ENCODE results near the gene PPP4R1.

DNA sequence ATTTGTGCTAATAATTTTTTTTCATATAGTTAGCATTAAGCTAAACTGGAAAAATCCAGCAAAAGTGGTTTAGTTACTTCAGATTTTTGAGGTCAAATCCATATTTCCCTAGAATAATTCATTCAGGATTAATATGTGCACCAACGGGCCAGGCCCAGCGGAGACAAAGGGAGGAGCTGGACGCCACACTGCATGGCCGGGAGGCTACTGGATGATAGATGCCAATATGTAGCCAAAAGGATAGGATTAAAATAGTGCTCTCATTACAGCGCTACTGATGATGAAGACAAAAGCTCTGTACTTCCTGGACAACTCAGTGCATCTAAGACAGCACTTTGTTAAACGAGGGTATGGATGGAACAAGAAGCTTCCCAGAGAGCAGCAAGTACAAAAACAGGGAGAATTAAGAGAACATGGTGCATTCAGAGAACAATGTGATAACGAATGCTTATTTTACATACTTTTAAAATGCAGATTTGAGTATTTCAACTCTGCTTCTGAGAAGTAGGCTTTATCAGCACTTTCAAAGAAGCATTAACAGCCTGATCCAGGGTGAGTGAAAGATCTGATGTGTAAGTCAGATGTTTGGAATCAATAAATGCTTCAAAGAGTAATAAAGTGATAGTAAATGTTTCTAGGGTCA, 39.8 kb downstream of the PPP4R1 start:
- TF ChIP-seq, protein P1, sequence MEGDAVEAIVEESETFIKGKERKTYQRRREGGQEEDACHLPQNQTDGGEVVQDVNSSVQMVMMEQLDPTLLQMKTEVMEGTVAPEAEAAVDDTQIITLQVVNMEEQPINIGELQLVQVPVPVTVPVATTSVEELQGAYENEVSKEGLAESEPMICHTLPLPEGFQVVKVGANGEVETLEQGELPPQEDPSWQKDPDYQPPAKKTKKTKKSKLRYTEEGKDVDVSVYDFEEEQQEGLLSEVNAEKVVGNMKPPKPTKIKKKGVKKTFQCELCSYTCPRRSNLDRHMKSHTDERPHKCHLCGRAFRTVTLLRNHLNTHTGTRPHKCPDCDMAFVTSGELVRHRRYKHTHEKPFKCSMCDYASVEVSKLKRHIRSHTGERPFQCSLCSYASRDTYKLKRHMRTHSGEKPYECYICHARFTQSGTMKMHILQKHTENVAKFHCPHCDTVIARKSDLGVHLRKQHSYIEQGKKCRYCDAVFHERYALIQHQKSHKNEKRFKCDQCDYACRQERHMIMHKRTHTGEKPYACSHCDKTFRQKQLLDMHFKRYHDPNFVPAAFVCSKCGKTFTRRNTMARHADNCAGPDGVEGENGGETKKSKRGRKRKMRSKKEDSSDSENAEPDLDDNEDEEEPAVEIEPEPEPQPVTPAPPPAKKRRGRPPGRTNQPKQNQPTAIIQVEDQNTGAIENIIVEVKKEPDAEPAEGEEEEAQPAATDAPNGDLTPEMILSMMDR (IDR thresholded peaks at IDR 0.05) = no peak
- TF ChIP-seq POLR2A (IDR thresholded peaks at IDR 0.05) = no peak
